HG03460 (cell line): ENCODE results near the gene MGAT5.
"Not testable (repeated sequence)": the region's sequence is repeated elsewhere in the genome, so short reads cannot be mapped to it uniquely, and the experiment has no call there.

Experiments
- ATAC-seq: cut with Tn5 transposase; IDR thresholded peaks from one replicate; pipeline ENCODE4 v1.9.1; 2021; ENCODE audit not compliant: unreplicated experiment

MGAT5 gene

GRCh38 chr2:134461511-134461910, 207.6 kb downstream of the MGAT5 start:
- no peak for ATAC-seq

GRCh38 chr2:134462275-134462674, 208.4 kb downstream of the MGAT5 start:
- ATAC-seq = no peak

DNA sequence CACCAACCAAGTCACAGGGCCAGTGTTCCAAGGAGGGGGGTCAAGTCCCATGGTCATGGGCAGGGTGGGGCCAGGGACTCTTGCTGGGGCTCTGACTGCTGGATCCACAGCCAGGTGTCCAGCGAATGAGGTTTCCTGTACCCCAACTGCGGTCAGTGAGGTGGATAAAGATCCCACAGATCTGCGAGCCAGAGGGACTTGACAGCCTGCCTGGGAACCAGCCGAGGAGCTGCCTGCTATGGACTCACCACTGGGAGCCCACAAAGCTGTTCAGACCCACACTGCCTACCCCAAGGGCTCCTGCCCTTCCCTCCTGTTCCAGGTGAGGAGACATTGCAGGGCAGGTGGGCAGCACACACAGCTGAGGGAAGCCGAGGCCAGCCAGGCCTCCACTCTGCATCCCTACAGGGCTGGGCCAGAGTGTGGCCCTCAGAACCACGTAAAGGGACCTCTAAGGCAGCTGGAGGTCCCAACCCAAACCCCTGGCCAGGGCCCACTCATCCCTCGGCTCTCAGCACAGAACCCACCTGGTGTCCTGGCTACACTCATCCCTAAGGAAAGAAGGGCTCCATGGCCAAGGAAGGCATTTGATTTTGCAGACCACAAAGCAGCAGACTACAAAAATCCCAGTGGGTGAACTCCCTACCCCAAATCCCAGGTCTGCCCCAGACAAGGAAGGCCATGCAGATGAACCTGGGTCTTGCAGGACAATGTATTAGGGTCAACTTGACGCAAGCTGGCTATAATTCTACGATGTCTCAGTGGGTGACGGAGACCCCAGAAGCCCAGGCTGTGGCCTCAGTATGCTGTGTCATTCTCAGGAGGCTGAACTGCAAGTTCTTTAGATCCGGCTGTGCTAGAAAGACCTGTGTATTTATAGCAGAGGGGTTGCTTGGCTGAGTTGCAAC, 209.2 kb downstream of the MGAT5 start:
- ATAC-seq = no peak

DNA sequence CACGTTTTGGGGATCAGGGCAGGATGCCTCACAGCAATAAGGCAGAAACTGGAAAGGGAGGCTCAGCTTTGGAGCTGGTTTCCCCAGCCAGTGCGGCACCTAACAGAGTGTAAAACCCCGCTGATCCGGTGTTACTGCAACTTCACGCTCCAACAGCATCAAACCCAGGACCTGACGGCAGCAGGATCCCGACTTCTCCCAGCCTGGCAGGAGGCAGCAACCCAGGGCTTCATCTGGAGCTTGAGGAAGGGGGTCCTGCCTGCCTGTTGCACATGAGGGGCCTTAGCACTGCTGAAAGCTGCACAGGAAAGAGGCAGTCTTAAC, 209.8 kb downstream of the MGAT5 start:
- no peak for ATAC-seq

DNA sequence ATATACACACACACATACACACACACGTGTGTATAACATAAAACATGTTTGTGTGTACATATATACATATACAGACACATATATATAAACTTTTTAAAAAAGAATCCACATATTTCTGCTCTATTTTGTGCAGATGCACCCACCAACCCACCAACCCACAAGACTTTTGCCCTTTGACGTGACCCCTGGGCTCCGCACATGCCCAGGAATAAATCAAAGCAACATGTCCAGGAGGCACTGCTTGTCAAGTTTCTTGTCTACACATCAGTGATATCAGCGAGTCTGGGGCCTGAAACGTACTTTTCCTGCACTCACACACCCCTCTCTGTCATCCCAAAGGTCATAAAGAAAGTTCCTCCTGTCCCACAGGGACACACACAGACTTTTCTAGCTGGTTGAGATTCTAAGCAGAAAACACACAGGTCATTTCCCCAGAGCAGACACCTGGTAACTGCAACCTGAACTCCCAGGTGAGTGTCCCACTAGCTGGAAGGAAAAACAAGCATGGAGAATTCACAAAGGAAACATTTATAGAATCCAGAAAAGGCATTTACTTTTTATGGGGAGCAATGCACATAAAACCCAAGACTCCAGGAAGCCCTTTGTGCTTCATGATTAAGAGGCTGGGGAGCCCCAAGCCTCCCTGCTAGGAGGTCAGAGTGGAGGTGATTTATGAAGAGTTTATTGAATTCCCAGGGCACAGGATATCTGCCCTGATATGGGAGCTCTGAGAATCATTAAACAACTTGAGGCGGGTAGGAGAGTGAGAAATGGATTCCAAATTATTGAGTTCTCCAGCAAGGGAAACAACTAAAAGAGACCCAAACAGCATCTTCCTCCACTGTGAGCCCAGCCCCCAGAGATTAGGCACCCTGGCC, 211.6 kb downstream of the MGAT5 start:
- no peak for ATAC-seq

GRCh38 chr2:134466141-134466540, 212.3 kb downstream of the MGAT5 start:
- no peak for ATAC-seq

- ATAC-seq = no peak
These were observed 214.3 kb downstream of the MGAT5 start for GRCh38 chr2:134468164-134468563.

DNA sequence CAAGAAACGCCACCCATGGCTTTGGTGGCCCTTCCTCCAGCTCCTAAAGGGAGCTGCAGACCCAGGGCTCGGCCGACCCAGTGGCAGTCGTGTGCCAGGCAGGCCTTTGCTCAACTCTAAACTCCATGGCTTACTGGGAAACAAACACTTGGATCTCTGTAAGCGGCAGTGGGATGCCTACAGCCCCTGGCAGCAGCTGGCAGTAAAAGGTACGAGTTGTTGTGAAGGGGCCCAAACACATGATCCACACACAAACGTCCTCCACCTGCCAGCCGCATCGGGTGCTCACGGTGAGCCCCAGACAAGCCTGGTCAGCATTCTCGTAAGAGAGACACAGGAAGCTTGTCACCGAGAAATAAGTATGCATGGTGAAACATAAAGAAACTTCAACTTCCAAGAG, 214.9 kb downstream of the MGAT5 start:
- no peak for ATAC-seq

DNA sequence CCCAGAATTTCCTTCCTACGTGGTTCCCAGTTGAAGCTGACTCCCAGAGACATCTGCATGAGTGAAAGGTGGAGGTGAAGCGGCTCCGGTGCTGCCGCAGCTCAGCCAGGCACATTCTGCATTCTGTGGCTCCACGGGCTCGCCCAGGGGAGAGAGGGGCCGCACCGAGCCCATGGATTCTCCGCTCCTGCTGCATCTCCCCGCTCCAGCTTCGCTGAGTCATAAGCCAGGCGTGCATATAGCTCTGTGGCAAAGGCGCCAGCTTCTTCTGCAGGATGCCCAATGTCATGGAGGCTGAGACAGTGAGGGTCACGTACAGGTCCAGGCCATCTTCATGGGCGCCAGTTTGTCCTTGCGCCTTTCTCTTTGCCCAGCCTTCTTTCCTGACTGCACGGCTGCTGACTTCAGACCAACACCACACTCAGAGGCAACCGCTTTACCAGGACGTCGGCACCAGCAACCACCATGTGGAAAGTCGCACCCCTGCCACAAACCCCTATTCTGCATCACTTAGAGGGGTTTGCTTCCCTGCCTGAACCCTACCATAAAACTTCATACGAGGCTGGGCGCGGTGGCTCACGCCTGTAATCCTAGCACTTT, 215.7 kb downstream of the MGAT5 start:
- no peak for ATAC-seq

DNA sequence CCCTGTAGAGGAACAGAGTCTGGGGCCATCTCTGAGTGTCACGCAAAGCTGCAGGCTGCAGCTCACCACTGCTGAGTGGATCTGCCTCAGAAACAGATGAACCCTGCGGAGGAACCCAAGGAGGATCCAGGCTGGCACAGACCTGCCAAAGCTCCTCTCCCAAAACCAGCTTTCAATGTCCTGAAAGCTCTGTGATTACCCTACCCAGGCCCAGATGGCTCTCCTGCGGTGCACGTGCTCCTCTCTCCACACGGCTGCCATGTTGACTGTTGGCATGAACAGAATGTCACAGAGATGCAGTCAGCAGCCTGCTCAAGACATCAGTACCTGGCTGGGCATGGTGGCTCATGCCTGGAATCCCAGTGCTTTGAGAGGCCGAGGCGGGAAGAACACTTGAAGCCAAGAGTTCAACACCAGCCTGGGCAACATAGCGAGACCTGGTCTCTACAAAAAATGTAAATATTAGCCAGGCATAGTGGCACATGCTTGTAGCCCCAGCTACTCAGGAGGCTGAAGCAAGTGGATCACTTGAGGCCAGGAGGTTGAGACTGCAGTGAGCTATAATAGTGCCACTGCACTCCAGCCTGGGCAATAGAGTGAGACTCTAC, 216.8 kb downstream of the MGAT5 start:
- ATAC-seq = no peak

GRCh38 chr2:134476982-134477381, 223.1 kb downstream of the MGAT5 start:
- ATAC-seq = not testable (repeated sequence)

DNA sequence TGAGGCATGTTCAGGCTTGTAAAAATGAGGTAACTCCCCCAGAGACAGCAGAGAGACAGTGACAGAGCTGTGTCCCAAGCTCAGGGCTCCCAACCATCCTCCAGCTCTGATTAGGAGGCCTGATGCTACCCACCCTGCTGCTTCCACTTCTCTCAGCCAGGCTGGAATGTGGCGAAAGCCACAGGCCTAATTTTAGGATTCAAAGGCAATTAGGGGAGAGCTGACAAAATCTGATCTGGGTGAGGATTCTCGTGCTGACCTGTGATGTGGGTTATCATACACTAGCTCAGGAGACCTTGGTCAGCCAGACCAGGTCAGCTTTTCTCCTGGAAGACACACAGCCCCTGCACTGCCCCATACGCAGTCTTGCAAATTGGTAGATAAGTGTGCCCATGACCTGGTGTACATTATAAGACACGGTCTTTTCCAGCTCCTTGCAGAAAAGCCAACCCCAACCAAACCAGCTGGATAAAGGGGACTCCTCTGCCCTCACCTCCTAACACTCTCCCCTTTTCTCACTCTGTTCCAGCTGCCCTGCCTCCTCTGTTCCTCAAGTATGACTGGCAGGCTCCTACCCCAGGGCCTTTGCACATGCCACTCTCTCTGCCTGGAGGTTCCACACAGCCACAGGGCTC, 225.9 kb downstream of the MGAT5 start:
- ATAC-seq = no peak

DNA sequence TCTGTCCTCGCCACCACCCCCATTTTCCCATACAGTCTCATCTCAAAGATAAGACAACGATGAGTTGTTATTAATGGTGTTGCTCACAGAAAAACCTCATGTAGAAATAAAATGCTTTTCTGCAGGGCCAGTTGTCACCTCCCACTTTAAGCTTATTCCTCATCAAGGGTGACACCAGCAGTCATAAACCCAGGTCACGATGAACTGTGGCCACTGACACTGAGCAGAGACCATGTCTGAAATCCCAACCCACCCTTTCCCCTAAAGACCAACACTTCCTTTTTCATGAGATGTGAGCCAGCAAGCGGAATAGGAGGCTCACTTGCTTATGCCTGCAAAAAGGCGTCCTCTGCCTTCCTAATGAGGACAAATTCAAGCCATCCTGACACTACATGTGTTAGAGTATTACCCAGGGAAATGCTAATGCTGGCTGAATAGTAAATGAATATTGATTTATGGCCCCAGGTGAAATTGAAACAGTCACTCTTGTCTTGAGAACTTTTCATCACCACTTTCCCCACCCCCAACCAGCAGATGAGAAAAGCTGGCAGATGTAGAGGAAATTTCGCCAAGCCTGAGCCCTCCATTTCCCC, 228.4 kb downstream of the MGAT5 start:
- ATAC-seq = no peak

GRCh38 chr2:134482766-134483340, 229.0 kb downstream of the MGAT5 start:
- ATAC-seq = no peak

DNA sequence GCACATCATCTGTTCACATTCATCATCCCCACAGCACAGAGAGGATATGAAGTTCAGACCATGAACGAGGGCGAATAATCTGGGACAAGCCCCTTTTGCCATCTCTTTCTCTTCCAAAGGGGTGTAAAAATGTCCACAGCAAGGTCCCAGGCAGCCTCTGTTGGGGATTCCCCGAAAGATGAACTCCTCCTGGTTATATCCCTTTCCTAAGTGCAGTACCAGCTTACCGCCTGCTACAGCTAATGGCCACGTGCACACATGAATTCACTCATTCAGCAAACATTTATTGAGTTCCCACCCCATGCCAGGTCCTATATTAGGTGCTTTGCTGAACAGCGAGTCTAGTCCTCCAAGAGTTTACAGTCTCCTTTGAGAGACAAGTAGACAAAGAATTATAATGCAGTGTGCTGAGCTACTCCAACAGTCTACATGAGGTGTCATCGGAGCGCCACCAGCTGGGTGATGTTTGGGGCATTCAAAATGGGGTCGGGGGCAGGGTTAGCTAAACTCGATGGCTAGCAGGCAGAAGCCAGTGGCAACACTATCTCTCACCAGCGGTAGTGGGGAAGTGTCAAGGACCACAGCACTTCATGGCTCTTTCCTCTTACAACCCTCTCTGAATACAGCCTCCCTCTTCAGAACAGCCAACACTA, 236.0 kb downstream of the MGAT5 start:
- ATAC-seq = no peak

DNA sequence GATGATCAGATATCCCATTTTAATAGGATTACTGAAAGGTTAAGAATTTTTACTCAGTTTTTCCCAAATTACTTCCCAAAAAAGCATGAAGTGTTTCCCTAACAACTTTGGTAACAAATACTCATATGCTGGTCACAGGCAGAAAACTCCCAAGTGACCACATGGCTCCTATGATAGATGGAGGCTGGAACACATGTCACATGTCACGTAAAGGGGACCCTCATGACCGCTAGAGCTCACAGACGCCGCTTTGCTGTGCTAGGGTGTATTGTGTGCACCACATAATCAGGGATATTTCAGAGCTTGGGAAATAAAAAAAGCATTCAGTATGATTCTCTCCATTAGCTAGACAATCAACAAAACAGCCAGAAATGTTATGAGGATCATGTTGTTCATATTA, 236.7 kb downstream of the MGAT5 start:
- no peak for ATAC-seq

DNA sequence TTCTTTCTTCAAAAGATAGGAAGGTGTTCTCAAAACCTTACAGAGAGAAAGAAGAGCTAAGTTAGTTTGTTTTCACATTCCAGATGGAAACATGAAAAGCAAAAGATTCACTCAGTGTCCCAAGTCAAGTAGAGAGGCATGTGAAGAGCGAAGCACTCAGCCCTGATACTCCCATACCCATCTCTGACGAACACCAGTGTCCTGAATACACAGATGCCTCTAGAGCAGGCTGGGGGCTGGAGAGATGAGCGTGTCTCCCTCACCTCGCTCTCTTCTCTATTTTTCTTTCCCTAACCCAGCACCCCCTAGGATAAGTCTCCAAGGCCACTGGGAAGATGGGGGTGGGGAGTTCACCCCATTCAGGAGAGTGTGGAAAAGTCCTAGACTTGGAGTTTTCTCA, 237.2 kb downstream of the MGAT5 start:
- ATAC-seq = no peak

- ATAC-seq = no peak
These were observed 238.0 kb downstream of the MGAT5 start for GRCh38 chr2:134491771-134492441.

DNA sequence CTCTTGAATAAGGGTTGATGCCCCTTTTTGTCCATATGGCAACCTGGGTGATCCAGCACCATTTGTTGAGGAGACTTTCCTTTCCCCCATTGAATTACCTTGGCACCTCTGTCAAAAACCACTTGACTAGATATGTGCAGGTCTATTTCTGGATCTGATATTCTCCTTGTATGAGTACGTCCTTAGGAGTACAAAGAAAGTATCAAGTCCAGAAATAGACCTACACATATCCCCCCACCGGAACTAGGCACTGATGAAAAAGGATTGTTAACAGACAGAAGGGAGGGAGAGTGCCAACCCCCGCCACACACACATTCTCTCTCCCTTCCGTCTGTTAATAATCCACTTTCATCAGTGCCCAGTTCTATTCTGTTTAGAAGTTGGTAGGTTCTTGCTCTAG, 239.9 kb downstream of the MGAT5 start:
- no peak for ATAC-seq
